ENCODE measurements around the gene TDRD10.
A peak's percentile ranks its signal among the peaks of the same experiment; 100 is the strongest.

Gene TDRD10

DNA sequence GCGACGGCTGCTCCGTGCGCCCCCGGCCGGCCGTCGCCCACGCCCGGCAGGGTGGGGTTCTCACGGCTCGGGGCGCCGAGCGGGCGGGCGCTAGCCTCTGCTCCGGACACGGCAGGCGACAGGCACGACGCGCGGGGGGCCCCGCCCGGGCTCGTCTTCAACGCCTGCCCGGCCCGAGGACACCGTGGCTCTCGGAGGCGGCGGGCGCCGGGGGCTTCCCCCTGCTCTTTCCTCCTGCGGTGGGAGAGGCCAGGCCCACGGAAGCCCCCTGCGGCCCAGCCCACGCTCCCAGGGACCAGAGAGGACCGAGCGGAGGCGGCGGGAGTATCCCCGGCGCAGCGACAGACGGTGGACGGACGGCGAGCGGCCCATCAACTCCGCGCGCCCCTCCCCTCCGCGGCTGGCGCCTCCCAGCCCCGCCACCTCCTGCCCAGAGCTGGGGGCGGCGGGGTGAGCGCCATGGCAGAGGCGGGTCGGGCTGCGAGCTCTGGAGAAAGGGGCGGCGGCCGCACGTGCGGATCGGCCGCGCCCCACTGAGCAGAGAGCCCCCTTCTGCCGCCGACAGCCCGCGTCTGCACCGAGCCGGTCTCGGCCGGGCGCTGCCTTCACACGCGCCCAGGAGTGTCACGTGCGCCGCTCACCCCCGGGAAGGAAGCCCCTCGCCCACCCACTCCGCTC is at the start of gene TDRD10, which contains the start of gene SHE:
TSS of gene TDRD10 (plus strand) at position 154 of the 678 bp plus-strand sequence. CDS start 4,685 bp downstream, outside the sequence.
TSS of gene SHE (minus strand) at position 347 of the 678 bp plus-strand sequence. CDS start 386 bp downstream, outside the sequence.
- peak in 1 of 2 experiments; percentile 17 for DNase-seq

- DNase-seq, result no peak
These were observed 48.9 kb upstream of the TDRD10 start for GRCh38 chr1:154453161-154453560.

DNA sequence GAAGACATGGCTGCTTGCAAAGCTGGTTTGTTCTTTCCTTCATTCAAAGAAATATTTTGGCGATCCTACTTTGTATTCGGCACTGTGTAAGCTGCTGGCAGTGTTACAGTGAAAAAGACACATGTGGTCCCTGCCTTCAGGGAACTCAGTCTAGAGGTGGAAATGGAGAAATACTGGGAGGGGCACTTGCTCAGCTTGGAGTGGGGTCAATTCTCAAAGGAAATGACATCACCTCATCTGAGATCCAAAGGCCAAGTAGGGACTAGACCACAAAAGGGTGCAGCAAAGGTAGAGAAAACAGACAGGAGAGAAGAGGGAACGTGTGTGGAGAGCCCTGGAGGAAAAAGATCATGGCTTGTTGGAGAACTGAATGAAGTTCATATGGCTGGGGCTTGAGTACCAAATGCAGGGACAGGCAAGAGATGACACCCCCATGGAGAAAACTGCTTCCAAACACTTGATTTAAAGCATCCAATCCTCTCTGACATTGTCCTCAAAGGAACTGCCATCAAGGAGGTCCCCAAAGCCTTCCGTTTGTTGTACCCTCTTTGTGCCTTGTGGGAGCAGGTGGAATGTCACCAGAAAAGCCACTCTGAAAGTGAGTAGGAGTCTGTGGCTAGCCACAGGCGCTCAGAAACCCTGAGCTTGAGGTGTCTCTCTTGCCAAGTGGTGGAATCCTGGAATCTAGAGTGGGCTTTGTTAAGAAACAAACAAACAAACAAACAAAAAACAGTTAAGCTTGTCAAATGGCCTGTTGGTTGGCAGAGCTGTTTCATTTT is 48.3 kb upstream of the TDRD10 start:
- no peak for DNase-seq

- DNase-seq, result no peak
These were observed 47.5 kb upstream of the TDRD10 start for GRCh38 chr1:154454386-154455120.

DNA sequence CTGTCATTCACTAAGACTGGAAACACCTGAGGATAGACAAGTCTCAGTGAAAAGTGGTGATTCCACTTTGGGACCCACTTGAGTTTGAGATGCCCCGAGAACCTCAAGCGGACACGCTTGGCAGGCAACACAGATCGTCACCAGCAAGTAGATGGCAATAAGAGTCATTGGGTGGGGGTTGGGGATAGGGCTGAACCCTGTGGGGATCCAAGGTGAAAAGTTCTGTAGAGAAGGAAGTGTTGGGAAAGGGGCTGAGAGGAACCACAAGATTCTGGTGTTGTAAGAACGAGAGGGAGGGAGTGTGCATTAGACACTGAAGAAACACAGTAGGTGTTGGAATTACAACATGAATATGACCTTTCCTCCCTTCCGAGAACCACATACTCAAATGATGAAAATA is 45.4 kb upstream of the TDRD10 start:
- DNase-seq, result no peak

DNA sequence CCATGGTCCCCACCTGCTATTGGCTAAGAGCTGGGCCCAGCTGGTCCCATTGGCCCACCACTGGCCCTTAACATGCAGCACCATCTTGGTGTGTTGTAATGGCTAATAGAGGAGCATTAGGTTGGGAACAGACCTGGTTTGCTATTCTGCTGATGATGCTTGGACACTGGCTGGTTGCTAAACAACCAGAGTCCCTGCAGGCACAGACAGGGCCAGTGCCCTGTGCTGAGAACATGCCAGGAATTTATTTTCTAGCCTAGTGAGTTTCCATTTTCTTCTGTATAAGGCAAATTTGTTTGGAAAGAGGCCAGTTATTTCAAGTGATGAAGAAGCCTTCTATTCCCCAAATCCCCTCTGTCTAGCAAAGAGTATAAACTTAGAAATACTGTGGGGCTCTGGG is 42.9 kb upstream of the TDRD10 start:
- DNase-seq, result no peak

GRCh38 chr1:154460695-154461260 is 41.2 kb upstream of the TDRD10 start:
- DNase-seq, result no peak

- no peak for DNase-seq
These were observed 38.5 kb upstream of the TDRD10 start for GRCh38 chr1:154463512-154463990.

DNA sequence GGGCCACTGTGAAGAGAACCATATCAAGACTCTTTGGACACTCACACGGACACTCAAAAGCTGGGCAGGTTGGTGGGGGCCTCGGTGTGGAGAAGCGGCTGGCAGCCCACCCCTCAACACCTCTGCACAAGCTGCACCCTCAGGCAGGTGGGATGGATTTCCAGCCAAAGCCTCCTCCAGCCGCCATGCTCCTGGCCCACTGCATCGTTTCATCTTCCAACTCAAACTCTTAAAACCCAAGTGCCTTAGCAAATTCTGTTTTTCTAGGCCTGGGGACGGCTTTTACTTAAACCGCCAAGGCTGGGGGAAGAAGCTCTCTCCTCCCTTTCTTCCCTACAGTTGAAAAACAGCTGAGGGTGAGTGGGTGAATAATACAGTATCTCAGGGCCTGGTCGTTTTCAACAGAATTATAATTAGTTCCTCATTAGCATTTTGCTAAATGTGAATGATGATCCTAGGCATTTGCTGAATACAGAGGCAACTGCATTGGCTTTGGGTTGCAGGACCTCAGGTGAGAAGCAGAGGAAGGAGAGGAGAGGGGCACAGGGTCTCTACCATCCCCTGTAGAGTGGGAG is 36.3 kb upstream of the TDRD10 start:
- no peak for DNase-seq

GRCh38 chr1:154466206-154466605 is 35.8 kb upstream of the TDRD10 start:
- DNase-seq, result no peak

- DNase-seq, result no peak
These were observed 35.0 kb upstream of the TDRD10 start for GRCh38 chr1:154466921-154467417.

- no peak for DNase-seq
These were observed 34.5 kb upstream of the TDRD10 start for GRCh38 chr1:154467434-154468102.

DNA sequence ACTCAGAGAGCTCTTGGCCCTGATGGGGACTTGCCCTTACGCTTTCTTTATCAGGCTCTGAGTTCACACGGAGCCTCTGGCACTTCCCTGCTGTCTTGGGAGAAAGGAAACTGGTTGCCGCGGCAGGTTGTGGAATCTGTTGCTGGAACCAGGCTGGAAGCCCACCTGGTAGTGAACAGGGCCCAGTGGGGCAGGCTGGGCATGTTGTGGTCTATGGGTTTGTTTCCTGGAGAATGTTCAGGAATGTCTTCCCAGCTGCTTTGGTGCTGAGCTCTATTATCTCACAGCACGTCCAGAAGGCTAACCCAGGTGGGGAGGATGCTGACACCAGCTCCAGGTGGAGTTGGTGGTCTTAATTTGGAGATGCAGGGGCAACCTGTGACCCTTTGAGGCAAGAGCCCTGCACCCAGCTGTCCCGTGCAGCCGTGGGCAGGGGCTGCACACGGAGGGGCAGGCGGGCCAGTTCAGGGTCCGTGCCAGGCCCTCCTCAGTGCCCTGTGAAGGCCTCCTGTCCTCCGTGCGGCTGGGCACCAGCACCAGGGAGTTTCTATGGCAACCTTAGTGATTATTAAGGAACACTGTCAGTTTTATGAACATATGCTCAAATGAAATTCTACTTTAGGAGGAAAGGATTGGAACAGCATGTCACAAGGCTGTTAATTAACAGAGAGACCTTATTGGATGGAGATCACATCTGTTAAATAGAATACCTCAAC is 33.3 kb upstream of the TDRD10 start:
- DNase-seq, result peak; percentile 13 to 68

GRCh38 chr1:154469844-154470560 is 32.0 kb upstream of the TDRD10 start:
- no peak for DNase-seq

GRCh38 chr1:154471304-154471703 is 30.7 kb upstream of the TDRD10 start:
- no peak for DNase-seq

DNA sequence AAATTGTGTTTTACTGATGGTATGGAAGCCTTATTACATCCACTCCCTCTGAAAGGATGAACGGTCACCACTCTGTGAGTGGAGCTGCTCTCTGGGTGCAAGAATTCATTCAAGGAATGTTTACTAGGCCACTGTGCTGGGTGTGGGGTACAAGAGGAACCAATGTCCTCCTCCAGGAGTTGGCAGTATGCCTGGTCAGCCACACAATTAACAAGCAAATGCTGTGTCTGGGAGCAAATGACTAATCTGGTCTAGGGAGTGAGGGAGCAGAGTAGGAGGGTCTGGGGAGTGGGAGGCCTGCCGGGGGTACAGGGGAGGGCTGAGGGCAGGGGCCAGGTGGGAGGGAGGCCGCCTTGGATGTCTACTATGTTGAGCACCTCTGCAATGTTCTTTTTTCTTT is 27.2 kb upstream of the TDRD10 start:
- no peak for DNase-seq

DNA sequence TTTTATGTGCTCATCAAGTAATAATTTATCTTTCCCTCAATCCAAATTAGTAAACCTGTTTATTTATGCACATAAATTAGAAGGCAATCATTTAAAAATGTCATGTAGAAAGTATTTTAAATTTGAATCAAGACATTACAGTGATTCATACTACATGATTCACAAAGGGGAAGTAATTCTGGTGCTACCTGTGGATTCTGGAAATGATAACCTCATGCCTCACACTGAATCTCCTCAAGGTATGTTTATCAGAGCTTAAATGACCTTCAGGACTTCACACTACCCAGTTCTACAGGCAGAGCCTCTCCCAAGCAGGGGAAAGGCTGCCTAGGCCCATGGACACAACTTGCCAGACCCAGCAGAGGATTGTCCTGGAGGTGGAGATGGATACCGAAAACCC is 25.2 kb upstream of the TDRD10 start:
- no peak for DNase-seq

- no peak for DNase-seq
These were observed 24.0 kb upstream of the TDRD10 start for GRCh38 chr1:154478013-154478412.

GRCh38 chr1:154478639-154479038 is 23.4 kb upstream of the TDRD10 start:
- DNase-seq, result peak in 1 of 2 experiments; percentile 3

DNA sequence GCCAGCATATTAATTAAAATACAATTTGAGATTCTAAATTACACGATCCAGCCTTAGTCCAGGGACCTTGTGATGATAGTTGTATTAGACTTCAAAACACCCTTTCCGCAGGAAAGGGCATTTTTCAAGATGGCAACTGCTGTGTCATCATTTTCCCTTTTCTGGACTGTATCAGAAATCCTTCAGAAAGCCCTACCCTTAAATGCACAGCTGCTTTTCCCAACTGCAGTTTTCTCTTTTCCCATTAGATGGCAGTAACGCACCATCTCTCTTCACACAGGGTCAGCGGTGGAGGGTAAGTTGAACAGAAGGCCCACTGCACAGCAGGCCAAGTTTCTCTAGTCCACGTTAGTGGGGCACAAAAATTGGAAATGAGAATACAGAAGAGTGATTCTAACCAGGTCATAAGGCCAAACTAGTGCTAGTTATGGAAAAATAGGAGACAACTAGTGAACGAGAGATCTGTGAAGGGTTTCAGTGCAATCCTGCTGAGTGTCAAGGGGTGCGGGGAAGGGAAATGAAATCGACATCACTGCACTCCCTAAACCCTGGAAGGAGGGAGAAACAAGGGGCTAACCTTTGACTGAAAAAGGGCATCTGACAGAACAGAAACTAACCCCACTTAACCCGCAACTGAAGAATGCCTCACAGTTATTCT is 22.1 kb upstream of the TDRD10 start:
- DNase-seq, result peak; percentile 37 to 86

Data from NCI-H524 (cell line).